ENCODE measurements around the gene MTFR1L. TPM values are rescaled to one million over a fixed set of nuclear protein-coding genes. Genes with fewer than 3 reads are reported as not detected.
A peak's percentile ranks its signal among the peaks of the same experiment; 100 is the strongest.

Gene MTFR1L
- total RNA-seq, 1 experiment from 2014 or later, result 32.5 TPM

- Histone ChIP-seq H3K23ac (ENCODE audit: insufficient read length, low read depth, low read length) (no peak overlapping the region), H2BK120ac (ENCODE audit: low read depth, low read length, poor library complexity, severe bottlenecking) (no peak overlapping the region), H2AFZ (ENCODE audit: low read length) (no peak overlapping the region), H3K56ac (ENCODE audit: insufficient read length, low read depth, low read length) (no peak overlapping the region), H3K4me1 (ENCODE audit: insufficient read depth, low read length) (no peaks in the 10 kb centered on the region), H2BK12ac (ENCODE audit: insufficient read length, low read depth, low read length) (no peak overlapping the region), H3K27ac (ENCODE audit: insufficient read length, low read depth, low read length) (no peak overlapping the region), H2BK5ac (ENCODE audit: insufficient read length, low read length) (no peak overlapping the region), H3K9ac (ENCODE audit: extremely low read depth, insufficient read length, low read length) (no peak overlapping the region), H3K4me2 (ENCODE audit: insufficient read depth, insufficient read length, low read length) (no peak overlapping the region), H2BK15ac (ENCODE audit: low read depth, low read length) (no peak overlapping the region), H3K9me3 (ENCODE audit: control insufficient read depth, low read depth, low read length) (no peaks in the 10 kb centered on the region), H3K79me1 (ENCODE audit: insufficient read depth, low read depth, low read length, poor library complexity, severe bottlenecking) (no peaks in the 10 kb centered on the region), H2BK20ac (ENCODE audit: low read depth, low read length, poor library complexity, severe bottlenecking) (no peak overlapping the region), H4K5ac (ENCODE audit: insufficient read length, low read depth, low read length) (no peak overlapping the region), H3T11ph (ENCODE audit: low read length) (no peak overlapping the region), H4K20me1 (ENCODE audit: control insufficient read depth, insufficient read depth, insufficient read length) (no peaks in the 10 kb centered on the region), H3K23me2 (ENCODE audit: insufficient read length, low read depth, low read length, poor library complexity, severe bottlenecking) (peaks cover 6% of the 10 kb centered on the region), H4K8ac (replicated peaks; ENCODE audit: insufficient read length, low read depth, low read length) (no peak overlapping the region), H3K27me3 (ENCODE audit: insufficient read depth, low read length) (no peaks in the 10 kb centered on the region), H3K18ac (ENCODE audit: insufficient read length, low read depth, low read length) (no peak overlapping the region), H3K4ac (ENCODE audit: low read depth, low read length) (no peak overlapping the region), H3K79me2 (ENCODE audit: insufficient read depth, low read length) (no peaks in the 10 kb centered on the region), H3K14ac (ENCODE audit: insufficient read depth, low read length) (no peak overlapping the region), H4K91ac (ENCODE audit: insufficient read length, low read depth, low read length) (no peak overlapping the region), H2AK5ac (ENCODE audit: insufficient read length, low read length) (no peak overlapping the region)
- Mint-ChIP-seq H3K36me3 (ENCODE audit: insufficient read depth in 1 of 3, low read depth in 3 of 3) (peaks cover 0 to 15% (median 3%) of the 10 kb centered on the region in 3 experiments; a peak in 3 of 7 replicates), H3K4me3 (peak overlapping the region in 1 of 2 experiments; percentile 75; a peak in 2 of 5 replicates), H3K9me3 (no peaks in the 10 kb centered on the region; a peak in 1 of 5 replicates), H3K4me1 (peaks cover 27 to 40% of the 10 kb centered on the region in 2 experiments), H3K27me3 (ENCODE audit: low read depth) (peaks cover 5% of the 10 kb centered on the region), H3K27ac (no peak overlapping the region)
- TF ChIP-seq, protein P1, sequence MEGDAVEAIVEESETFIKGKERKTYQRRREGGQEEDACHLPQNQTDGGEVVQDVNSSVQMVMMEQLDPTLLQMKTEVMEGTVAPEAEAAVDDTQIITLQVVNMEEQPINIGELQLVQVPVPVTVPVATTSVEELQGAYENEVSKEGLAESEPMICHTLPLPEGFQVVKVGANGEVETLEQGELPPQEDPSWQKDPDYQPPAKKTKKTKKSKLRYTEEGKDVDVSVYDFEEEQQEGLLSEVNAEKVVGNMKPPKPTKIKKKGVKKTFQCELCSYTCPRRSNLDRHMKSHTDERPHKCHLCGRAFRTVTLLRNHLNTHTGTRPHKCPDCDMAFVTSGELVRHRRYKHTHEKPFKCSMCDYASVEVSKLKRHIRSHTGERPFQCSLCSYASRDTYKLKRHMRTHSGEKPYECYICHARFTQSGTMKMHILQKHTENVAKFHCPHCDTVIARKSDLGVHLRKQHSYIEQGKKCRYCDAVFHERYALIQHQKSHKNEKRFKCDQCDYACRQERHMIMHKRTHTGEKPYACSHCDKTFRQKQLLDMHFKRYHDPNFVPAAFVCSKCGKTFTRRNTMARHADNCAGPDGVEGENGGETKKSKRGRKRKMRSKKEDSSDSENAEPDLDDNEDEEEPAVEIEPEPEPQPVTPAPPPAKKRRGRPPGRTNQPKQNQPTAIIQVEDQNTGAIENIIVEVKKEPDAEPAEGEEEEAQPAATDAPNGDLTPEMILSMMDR (conservative IDR thresholded peaks at IDR 0.05), result no peak
- no peak for DNase-seq
- no CpG with 5 or more reads among the region's 8 CpGs for WGBS (ENCODE audit: extremely low coverage, insufficient read length, low lambda C conversion rate)
Observed at GRCh38 chr1:25798666-25799351, 20.9 kb upstream of the MTFR1L start.
